H9 (cell line): Measurements from ENCODE around the gene PCDHGC5. TPM values are rescaled to one million over a fixed set of nuclear protein-coding genes. Genes with fewer than 3 reads are reported as not detected.

Experiments
- DNase-seq: peaks from one replicate; pipeline ENCODE4 v3.0.0-alpha.2; 2017
- H2AFZ ChIP-seq: one replicate; pipeline ENCODE4 v1.6.1; 2013; ENCODE audit warnings: mild to moderate bottlenecking, low read length, control low read depth, moderate library complexity
- H2AK5ac ChIP-seq: 2 replicates; pipeline ENCODE4 v1.6.1; 2013; ENCODE audit warnings: low read length, control low read depth, mixed read lengths; ENCODE audit not compliant: insufficient read length
- H2BK120ac ChIP-seq: one replicate; pipeline ENCODE4 v1.6.1; 2013; ENCODE audit warnings: low read depth, mild to moderate bottlenecking, low read length, control low read depth, inconsistent platforms; ENCODE audit not compliant: poor library complexity, severe bottlenecking
- H2BK12ac ChIP-seq: 2 replicates; pipeline ENCODE4 v1.6.1; 2013; ENCODE audit warnings: low read length, control low read depth, mixed read lengths, low read depth; ENCODE audit not compliant: insufficient read length
- H2BK15ac ChIP-seq: 2 replicates; pipeline ENCODE4 v1.6.1; 2013; ENCODE audit warnings: low read depth, low read length, control low read depth
- H2BK20ac ChIP-seq: one replicate; pipeline ENCODE4 v1.6.1; 2013; ENCODE audit warnings: low read depth, mild to moderate bottlenecking, low read length, control low read depth, inconsistent platforms; ENCODE audit not compliant: poor library complexity, severe bottlenecking
- H2BK5ac ChIP-seq: 2 replicates; pipeline ENCODE4 v1.6.1; 2013; ENCODE audit warnings: low read length, control low read depth, mixed read lengths; ENCODE audit not compliant: insufficient read length
- H3K14ac ChIP-seq: 2 replicates; pipeline ENCODE4 v1.6.1; 2013; ENCODE audit warnings: low read length, control low read depth; ENCODE audit not compliant: insufficient read depth
- H3K18ac ChIP-seq: 2 replicates; pipeline ENCODE4 v1.6.1; 2013; ENCODE audit warnings: low read depth, mild to moderate bottlenecking, mixed read lengths, low read length, control low read depth; ENCODE audit not compliant: insufficient read length
- H3K23ac ChIP-seq: 2 replicates; pipeline ENCODE4 v1.6.1; 2013; ENCODE audit warnings: low read length, control low read depth, mixed read lengths, low read depth; ENCODE audit not compliant: insufficient read length
- H3K23me2 ChIP-seq: 2 replicates; pipeline ENCODE4 v1.6.1; 2013; ENCODE audit warnings: low read depth, mild to moderate bottlenecking, mixed read lengths, low read length, control low read depth; ENCODE audit not compliant: insufficient read length, poor library complexity, severe bottlenecking
- H3K27ac ChIP-seq: 2 replicates; pipeline ENCODE4 v1.5.1; 2013; ENCODE audit warnings: low read length, control low read depth, mixed read lengths, low read depth; ENCODE audit not compliant: insufficient read length
- H3K27me3 ChIP-seq: 2 replicates; pipeline ENCODE4 v1.6.1; 2013; ENCODE audit warnings: low read length, control low read depth, inconsistent platforms; ENCODE audit not compliant: insufficient read depth
- H3K4ac ChIP-seq: 2 replicates; pipeline ENCODE4 v1.6.1; 2013; ENCODE audit warnings: low read depth, mild to moderate bottlenecking, control low read depth, inconsistent platforms, low read length, moderate library complexity
- H3K4me1 ChIP-seq: 2 replicates; pipeline ENCODE4 v1.6.1; 2013; ENCODE audit warnings: low read length, control low read depth, inconsistent platforms; ENCODE audit not compliant: insufficient read depth
- H3K4me2 ChIP-seq: 2 replicates; pipeline ENCODE4 v1.6.1; 2013; ENCODE audit warnings: low read length, control low read depth, mixed read lengths; ENCODE audit not compliant: insufficient read length, insufficient read depth
- H3K56ac ChIP-seq: 2 replicates; pipeline ENCODE4 v1.6.1; 2013; ENCODE audit warnings: low read depth, mild to moderate bottlenecking, mixed read lengths, low read length, control low read depth; ENCODE audit not compliant: insufficient read length
- H3K79me1 ChIP-seq: 2 replicates; pipeline ENCODE4 v1.6.1; 2013; ENCODE audit warnings: low read depth, mild to moderate bottlenecking, moderate library complexity, low read length, control low read depth, inconsistent platforms; ENCODE audit not compliant: insufficient read depth, poor library complexity, severe bottlenecking
- H3K79me2 ChIP-seq: 2 replicates; pipeline ENCODE4 v1.6.1; 2013; ENCODE audit warnings: low read length, control low read depth, inconsistent platforms; ENCODE audit not compliant: insufficient read depth
- H3K9ac ChIP-seq: 2 replicates; pipeline ENCODE4 v1.6.1; 2013; ENCODE audit warnings: low read length, control low read depth, mixed read lengths; ENCODE audit not compliant: insufficient read length; ENCODE audit errors: extremely low read depth
- H3K9me3 ChIP-seq: one replicate; pipeline ENCODE4 v1.6.1; 2013; ENCODE audit warnings: low read depth, low read length, inconsistent platforms; ENCODE audit not compliant: control insufficient read depth
- H3T11ph ChIP-seq: one replicate; pipeline ENCODE4 v1.6.1; 2013; ENCODE audit warnings: mild to moderate bottlenecking, low read length, control low read depth, inconsistent platforms
- H4K20me1 ChIP-seq: one replicate; pipeline ENCODE4 v1.6.1; 2013; ENCODE audit not compliant: control insufficient read depth, insufficient read length, insufficient read depth
- H4K5ac ChIP-seq: 2 replicates; pipeline ENCODE4 v1.6.1; 2013; ENCODE audit warnings: low read depth, mild to moderate bottlenecking, mixed read lengths, low read length, control low read depth; ENCODE audit not compliant: insufficient read length
- H4K8ac ChIP-seq: replicated peaks from 2 replicates; pipeline ENCODE4 v1.6.1; 2013; ENCODE audit warnings: low read length, control low read depth, mixed read lengths, low read depth; ENCODE audit not compliant: insufficient read length
- H4K91ac ChIP-seq: 2 replicates; pipeline ENCODE4 v1.6.1; 2013; ENCODE audit warnings: low read depth, mild to moderate bottlenecking, moderate library complexity, mixed read lengths, low read length, control low read depth; ENCODE audit not compliant: insufficient read length
- H3K27ac Mint-ChIP-seq, 3 experiments: 2 replicates in 2 of 3; 3 replicates in 1 of 3; pipeline ENCODE4 v1.8.0; 2020 to 2021; ENCODE audit warnings: mixed read lengths in 3 of 3, mild to moderate bottlenecking in 1 of 3, moderate library complexity in 1 of 3
- H3K27me3 Mint-ChIP-seq: 2 replicates; pipeline ENCODE4 v1.8.0; 2021; ENCODE audit warnings: low read depth, mild to moderate bottlenecking, moderate library complexity, mixed read lengths
- H3K36me3 Mint-ChIP-seq, 3 experiments: 2 replicates in 2 of 3; 3 replicates in 1 of 3; pipeline ENCODE4 v1.8.0; 2020 to 2021; ENCODE audit warnings: low read depth in 3 of 3, mixed read lengths in 3 of 3; ENCODE audit not compliant: insufficient read depth in 1 of 3
- H3K4me1 Mint-ChIP-seq, 2 experiments: 2 replicates each; pipeline ENCODE4 v1.8.0; 2020; ENCODE audit warnings: mixed read lengths in 2 of 2
- H3K4me3 Mint-ChIP-seq, 2 experiments: 2 replicates in 1 of 2; 3 replicates in 1 of 2; pipeline ENCODE4 v1.8.0; 2020 to 2021; ENCODE audit warnings: mild to moderate bottlenecking in 2 of 2, mixed read lengths in 2 of 2, moderate library complexity in 1 of 2
- H3K9me3 Mint-ChIP-seq, 2 experiments: 2 replicates in 1 of 2; 3 replicates in 1 of 2; pipeline ENCODE4 v1.8.0; 2020; ENCODE audit warnings: mild to moderate bottlenecking in 2 of 2, mixed read lengths in 2 of 2, moderate library complexity in 1 of 2
- WGBS: extraction: QIAGEN DNeasy Blood & Tissue Kit; methylation state at CpG from one replicate; pipeline ENCODE4 v1.1.7; 2013; ENCODE audit warnings: missing lambda C conversion rate, low lambda C conversion rate, mixed read lengths; ENCODE audit not compliant: insufficient read length; ENCODE audit errors: extremely low coverage; 5-methylcytosine and 5-hydroxymethylcytosine counted together
- total RNA-seq: library from RNA; stranded (reverse); gene quantifications from 2 replicates; pipeline ENCODE4 v1.2.1, GENCODE V29; 2021
- TF ChIP-seq, protein P1 (sequence below): fragments of 200-600 bp; sonication (generic); conservative IDR thresholded peaks from 3 replicates; pipeline ENCODE4 v1.8.0; 2021; ENCODE audit warnings: antibody characterized with exemption, mild to moderate bottlenecking

The PCDHGC5 gene
- total RNA-seq, 1 experiment from 2014 or later, result 0.66 TPM

DNA sequence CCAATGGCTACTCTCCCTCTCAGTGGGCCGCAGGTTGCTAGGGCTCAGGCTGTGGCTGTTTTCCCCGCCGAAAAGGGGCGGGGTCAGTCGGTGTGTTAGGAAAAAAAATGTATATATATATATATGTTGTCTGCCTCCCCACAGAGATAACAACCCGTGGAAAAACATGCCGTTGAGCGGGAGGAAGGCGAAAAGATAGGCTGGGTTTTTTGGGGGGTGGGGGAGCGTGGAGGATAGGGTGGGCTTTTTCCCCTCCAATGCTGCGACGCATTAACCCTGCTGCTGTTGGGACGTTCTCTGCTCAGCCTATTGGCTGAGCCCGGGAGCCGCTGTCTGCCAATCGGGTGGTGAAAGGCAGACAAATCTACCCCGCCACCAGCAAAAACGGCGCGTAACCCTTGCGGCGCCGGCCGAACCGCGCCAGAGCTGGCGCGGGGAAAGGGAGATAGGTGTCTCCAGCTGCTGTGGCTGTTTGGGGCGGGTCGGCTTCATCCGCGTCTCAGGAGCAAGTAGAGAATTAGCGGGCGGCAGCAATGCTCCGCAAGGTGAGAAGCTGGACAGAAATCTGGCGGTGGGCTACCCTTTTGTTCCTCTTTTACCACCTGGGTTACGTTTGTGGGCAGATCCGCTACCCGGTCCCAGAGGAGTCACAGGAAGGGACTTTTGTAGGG lies 4.1 kb upstream of the PCDHGC5 start, which contains the start of gene PCDHGC4:
TSS of gene PCDHGC4 (plus strand) at position 390 of the 671 bp plus-strand sequence. CDS start at position 534, 144 bp downstream.
- Histone ChIP-seq H3K56ac (no peak within 1 kb of the TSS), H2BK5ac (no peak within 1 kb of the TSS), H2BK15ac (no peak within 1 kb of the TSS), H3K4me2 (peak within 1 kb of the TSS; percentile 91), H3K18ac (no peak within 1 kb of the TSS), H4K91ac (no peak within 1 kb of the TSS), H2BK120ac (no peak within 1 kb of the TSS), H3K27ac (no peak within 1 kb of the TSS), H3K79me2 (no peaks in the 10 kb centered on the region; the same call in 1 of the 2 replicates), H3K79me1 (no peaks in the 10 kb centered on the region), H3K4ac (no peak within 1 kb of the TSS), H3T11ph (no peak within 1 kb of the TSS), H2AFZ (no peak within 1 kb of the TSS), H4K5ac (no peak within 1 kb of the TSS), H2AK5ac (no peak within 1 kb of the TSS), H3K23me2 (peaks cover 8% of the 10 kb centered on the region), H2BK20ac (no peak within 1 kb of the TSS), H2BK12ac (no peak within 1 kb of the TSS), H4K20me1 (no peaks in the 10 kb centered on the region), H3K27me3 (peaks cover 8% of the 10 kb centered on the region; the same call in 1 of the 2 replicates), H3K4me1 (peaks cover 5% of the 10 kb centered on the region; the same call in 1 of the 2 replicates), H3K23ac (no peak within 1 kb of the TSS), H3K9me3 (no peaks in the 10 kb centered on the region), H4K8ac (no peak within 1 kb of the TSS), H3K9ac (peak within 1 kb of the TSS; percentile 17), H3K14ac (no peak within 1 kb of the TSS)
- peak within 1 kb of the TSS; percentile 76 to 88 for H3K4me3 Mint-ChIP-seq
- H3K4me1 Mint-ChIP-seq, result peaks cover 39 to 43% of the 10 kb centered on the region in 2 experiments
- peaks cover 23% of the 10 kb centered on the region for H3K27me3 Mint-ChIP-seq
- H3K36me3 Mint-ChIP-seq, result peaks cover 5 to 11% (median 11%) of the 10 kb centered on the region in 3 experiments; a peak in 4 of 7 replicates
- H3K9me3 Mint-ChIP-seq, result no peaks in the 10 kb centered on the region
- TF ChIP-seq, protein P1, sequence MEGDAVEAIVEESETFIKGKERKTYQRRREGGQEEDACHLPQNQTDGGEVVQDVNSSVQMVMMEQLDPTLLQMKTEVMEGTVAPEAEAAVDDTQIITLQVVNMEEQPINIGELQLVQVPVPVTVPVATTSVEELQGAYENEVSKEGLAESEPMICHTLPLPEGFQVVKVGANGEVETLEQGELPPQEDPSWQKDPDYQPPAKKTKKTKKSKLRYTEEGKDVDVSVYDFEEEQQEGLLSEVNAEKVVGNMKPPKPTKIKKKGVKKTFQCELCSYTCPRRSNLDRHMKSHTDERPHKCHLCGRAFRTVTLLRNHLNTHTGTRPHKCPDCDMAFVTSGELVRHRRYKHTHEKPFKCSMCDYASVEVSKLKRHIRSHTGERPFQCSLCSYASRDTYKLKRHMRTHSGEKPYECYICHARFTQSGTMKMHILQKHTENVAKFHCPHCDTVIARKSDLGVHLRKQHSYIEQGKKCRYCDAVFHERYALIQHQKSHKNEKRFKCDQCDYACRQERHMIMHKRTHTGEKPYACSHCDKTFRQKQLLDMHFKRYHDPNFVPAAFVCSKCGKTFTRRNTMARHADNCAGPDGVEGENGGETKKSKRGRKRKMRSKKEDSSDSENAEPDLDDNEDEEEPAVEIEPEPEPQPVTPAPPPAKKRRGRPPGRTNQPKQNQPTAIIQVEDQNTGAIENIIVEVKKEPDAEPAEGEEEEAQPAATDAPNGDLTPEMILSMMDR, result no peak
- WGBS, result no CpG with 5 or more reads among the region's 39 CpGs
- peak within 1 kb of the TSS; percentile 16 to 67 (median 46); a peak in 5 of 7 replicates for H3K27ac Mint-ChIP-seq
- peak; percentile 92 for DNase-seq
